Measurements from ENCODE around the gene NTRK2.

Gene NTRK2

GRCh38 chr9:84655447-84655846 lies 14.1 kb upstream of the NTRK2 start:
- Histone ChIP-seq H3K4me3 (ENCODE audit: low read depth, low read length) (no peak overlapping the region), H3K9me3 (ENCODE audit: control insufficient read depth, insufficient read depth, low read depth, low read length) (no peaks in the 10 kb centered on the region), H3K4me1 (ENCODE audit: control insufficient read depth, insufficient read depth, low read length) (no peaks in the 10 kb centered on the region), H3K27ac (ENCODE audit: extremely low read depth, low read depth, low read length) (no peak overlapping the region), H3K36me3 (ENCODE audit: control insufficient read depth in 2 of 2, insufficient read depth in 1 of 2, low read length in 2 of 2) (no peaks in the 10 kb centered on the region)
- POLR2A ChIA-PET: no interaction called here
- TF ChIP-seq ZNF76 (tag by site-specific recombination; IDR thresholded peaks at IDR 0.05; ENCODE audit: borderline replicate concordance, low read depth) (no peak), ZNF600 (tag by site-specific recombination; IDR thresholded peaks at IDR 0.05) (no peak), ZNF449 (tag by site-specific recombination; IDR thresholded peaks at IDR 0.05) (no peak), ZNF768 (tag by site-specific recombination; IDR thresholded peaks at IDR 0.05) (no peak), ZNF157 (tag by site-specific recombination; IDR thresholded peaks at IDR 0.05) (no peak), ZNF391 (tag by site-specific recombination; IDR thresholded peaks at IDR 0.05; ENCODE audit: borderline replicate concordance, low read depth) (no peak), ZNF670 (tag by site-specific recombination; IDR thresholded peaks at IDR 0.05; ENCODE audit: low read depth) (no peak), PBX3 (CRISPR knock-in tag; IDR thresholded peaks at IDR 0.05) (no peak), ZBTB20 (tag by site-specific recombination; IDR thresholded peaks at IDR 0.05) (no peak), TRIM28 (IDR thresholded peaks at IDR 0.05; ENCODE audit: borderline replicate concordance, low read length) (no peak), ZSCAN5A (tag by site-specific recombination; IDR thresholded peaks at IDR 0.05) (no peak), KLF8 (tag by site-specific recombination; IDR thresholded peaks at IDR 0.05) (no peak), ZNF488 (tag by site-specific recombination; IDR thresholded peaks at IDR 0.05) (no peak)
- CTCF ChIA-PET: no interaction called here

GRCh38 chr9:84659313-84659712 lies 10.2 kb upstream of the NTRK2 start:
- POLR2A ChIA-PET: no interaction called here
- H3K4me1 ChIP-seq (ENCODE audit: control insufficient read depth, insufficient read depth, low read length): no peaks in the 10 kb centered on the region
- CTCF ChIA-PET: interaction anchor here (1.1 kb wide), 1 partner anchor 9 kb away, joined by 8 read pairs; no protein-coding TSS in a partner anchor
- TF ChIP-seq ZNF518A (tag by site-specific recombination; conservative IDR thresholded peaks at IDR 0.05; ENCODE audit: low read depth) (no peak), ZBTB26 (tag by site-specific recombination; optimal IDR thresholded peaks at IDR 0.05) (no peak), ZNF24 (tag by site-specific recombination; IDR thresholded peaks at IDR 0.05) (no peak), HOXD13 (CRISPR knock-in tag; IDR thresholded peaks at IDR 0.05; ENCODE audit: borderline replicate concordance) (no peak), ZNF423 (tag by site-specific recombination; IDR thresholded peaks at IDR 0.05) (no peak), ZSCAN5A (tag by site-specific recombination; IDR thresholded peaks at IDR 0.05) (no peak), ZNF324 (tag by site-specific recombination; IDR thresholded peaks at IDR 0.05) (no peak), ZNF366 (tag by site-specific recombination; conservative IDR thresholded peaks at IDR 0.05) (no peak), ZNF791 (tag by site-specific recombination; IDR thresholded peaks at IDR 0.05) (no peak), ZNF175 (tag by site-specific recombination; IDR thresholded peaks at IDR 0.05) (no peak), ZNF785 (tag by site-specific recombination; IDR thresholded peaks at IDR 0.05) (no peak), TRIM28 (IDR thresholded peaks at IDR 0.05; ENCODE audit: borderline replicate concordance, low read length) (no peak)

More at GRCh38 chr9:84659313-84659712, 10.2 kb upstream of the NTRK2 start:
- Histone ChIP-seq H3K27ac (ENCODE audit: extremely low read depth, low read depth, low read length) (no peak overlapping the region), H3K9me3 (ENCODE audit: control insufficient read depth, insufficient read depth, low read depth, low read length) (no peaks in the 10 kb centered on the region), H3K36me3 (ENCODE audit: control insufficient read depth in 2 of 2, insufficient read depth in 1 of 2, low read length in 2 of 2) (no peaks in the 10 kb centered on the region), H3K4me3 (ENCODE audit: low read depth, low read length) (no peak overlapping the region)

Measured in HEK293 (cell line).